Nephron progenitor cell (in vitro differentiated cells): ENCODE data around the gene NKAP.
A peak's percentile ranks its signal among the peaks of the same experiment; 100 is the strongest.

ENCODE experiments used
- DNase-seq: peaks from one replicate; pipeline ENCODE4 v3.0.0; 2021
- H3K27ac Mint-ChIP-seq: 2 replicates; pipeline ENCODE4 v1.8.0; 2021; ENCODE audit warnings: mild to moderate bottlenecking, moderate library complexity, mixed read lengths
- H3K27me3 Mint-ChIP-seq: 2 replicates; pipeline ENCODE4 v1.8.0; 2021; ENCODE audit warnings: mild to moderate bottlenecking, low read depth, mixed read lengths; ENCODE audit not compliant: poor library complexity
- H3K36me3 Mint-ChIP-seq: 2 replicates; pipeline ENCODE4 v1.8.0; 2021; ENCODE audit warnings: low read depth, mixed read lengths
- H3K4me1 Mint-ChIP-seq: 2 replicates; pipeline ENCODE4 v1.8.0; 2021; ENCODE audit warnings: mixed read lengths
- H3K4me3 Mint-ChIP-seq: 2 replicates; pipeline ENCODE4 v1.8.0; 2021; ENCODE audit warnings: mild to moderate bottlenecking, moderate library complexity, mixed read lengths
- H3K9me3 Mint-ChIP-seq: 2 replicates; pipeline ENCODE4 v1.8.0; 2021; ENCODE audit warnings: mild to moderate bottlenecking, moderate library complexity, mixed read lengths
- TF ChIP-seq, protein P1 (sequence below): fragments of 200-600 bp; sonication (generic); IDR thresholded peaks from 2 replicates; pipeline ENCODE4 v1.5.0; 2021; ENCODE audit warnings: antibody characterized with exemption

Gene NKAP

DNA sequence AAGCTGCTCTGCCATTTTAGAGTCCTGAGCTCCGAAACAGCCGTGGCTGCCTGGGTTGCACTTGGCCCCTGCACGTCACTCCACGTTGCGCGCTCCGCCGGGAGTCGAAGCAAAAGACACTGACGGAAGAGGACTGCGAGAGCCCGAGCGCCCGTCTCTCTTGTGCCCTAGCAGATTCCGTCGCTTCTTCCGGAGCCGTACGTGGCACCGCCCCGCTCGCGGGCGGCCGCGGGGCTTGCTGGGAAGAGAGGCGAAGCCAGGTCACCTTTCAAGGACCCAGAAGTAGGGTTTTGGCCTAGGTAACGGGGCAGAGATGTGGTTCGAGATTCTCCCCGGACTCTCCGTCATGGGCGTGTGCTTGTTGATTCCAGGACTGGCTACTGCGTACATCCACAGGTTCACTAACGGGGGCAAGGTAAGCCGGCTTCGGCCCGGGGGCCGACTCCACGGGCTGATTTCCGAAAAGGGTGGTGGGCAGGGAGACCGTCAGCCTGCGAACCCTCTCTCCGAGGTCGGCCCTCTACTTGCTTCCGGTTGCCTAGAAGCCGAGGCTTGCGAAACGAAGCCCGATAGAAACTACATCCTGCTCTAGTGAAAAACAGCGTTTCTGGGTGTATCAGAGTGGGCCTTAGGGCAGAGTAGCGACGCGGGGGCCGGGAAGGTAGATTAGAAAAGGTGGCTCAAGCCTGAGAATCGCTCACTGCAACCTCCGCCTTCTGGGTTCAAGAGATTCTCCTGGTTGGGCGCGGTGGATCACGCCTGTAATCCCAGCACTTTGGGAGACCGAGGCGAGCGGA lies 71.8 kb downstream of the NKAP start, which contains the start of the genes NDUFA1 and RNF113A:
Gene NDUFA1, plus strand, starts transcription at position 234 of the 797 bp plus-strand sequence. Its CDS starts 80 bp downstream, at position 314.
Gene RNF113A, minus strand, starts transcription at position 135 of the 797 bp plus-strand sequence. Its CDS starts 120 bp downstream, at position 15.
- Mint-ChIP-seq H3K9me3 (peaks cover 48% of the 10 kb centered on the region), H3K27ac (peak within 1 kb of the TSS; percentile 92), H3K36me3 (peaks cover 14% of the 10 kb centered on the region), H3K4me1 (peaks cover 15% of the 10 kb centered on the region), H3K4me3 (peak within 1 kb of the TSS; percentile 94), H3K27me3 (peaks cover 2% of the 10 kb centered on the region)
- TF ChIP-seq, protein P1, sequence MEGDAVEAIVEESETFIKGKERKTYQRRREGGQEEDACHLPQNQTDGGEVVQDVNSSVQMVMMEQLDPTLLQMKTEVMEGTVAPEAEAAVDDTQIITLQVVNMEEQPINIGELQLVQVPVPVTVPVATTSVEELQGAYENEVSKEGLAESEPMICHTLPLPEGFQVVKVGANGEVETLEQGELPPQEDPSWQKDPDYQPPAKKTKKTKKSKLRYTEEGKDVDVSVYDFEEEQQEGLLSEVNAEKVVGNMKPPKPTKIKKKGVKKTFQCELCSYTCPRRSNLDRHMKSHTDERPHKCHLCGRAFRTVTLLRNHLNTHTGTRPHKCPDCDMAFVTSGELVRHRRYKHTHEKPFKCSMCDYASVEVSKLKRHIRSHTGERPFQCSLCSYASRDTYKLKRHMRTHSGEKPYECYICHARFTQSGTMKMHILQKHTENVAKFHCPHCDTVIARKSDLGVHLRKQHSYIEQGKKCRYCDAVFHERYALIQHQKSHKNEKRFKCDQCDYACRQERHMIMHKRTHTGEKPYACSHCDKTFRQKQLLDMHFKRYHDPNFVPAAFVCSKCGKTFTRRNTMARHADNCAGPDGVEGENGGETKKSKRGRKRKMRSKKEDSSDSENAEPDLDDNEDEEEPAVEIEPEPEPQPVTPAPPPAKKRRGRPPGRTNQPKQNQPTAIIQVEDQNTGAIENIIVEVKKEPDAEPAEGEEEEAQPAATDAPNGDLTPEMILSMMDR, result no peak
- DNase-seq, result peak; percentile 73

DNA sequence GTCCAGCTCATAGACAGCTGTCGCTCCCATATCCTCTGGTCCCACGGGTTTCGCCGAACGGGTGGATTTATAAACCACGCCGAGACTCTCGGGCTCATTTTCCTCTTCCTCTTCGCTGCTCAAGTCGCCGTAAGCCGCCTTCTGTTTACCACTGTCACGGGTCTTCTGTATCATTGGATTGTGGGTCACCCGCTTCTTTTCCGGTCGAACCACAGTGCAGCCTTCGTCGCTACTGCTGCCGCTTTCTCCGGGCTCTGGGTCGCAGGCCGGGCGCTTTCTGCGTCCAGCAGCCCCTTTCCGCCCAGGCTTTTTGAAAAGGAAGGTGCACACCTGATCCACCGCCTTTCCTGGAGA lies 72.3 kb downstream of the NKAP start:
- peaks cover 51% of the 10 kb centered on the region for H3K9me3 Mint-ChIP-seq
- peak overlapping the region; percentile 92 for H3K27ac Mint-ChIP-seq
- H3K4me1 Mint-ChIP-seq, result peaks cover 15% of the 10 kb centered on the region
- TF ChIP-seq, protein P1, result no peak
- peaks cover 5% of the 10 kb centered on the region for H3K27me3 Mint-ChIP-seq
- H3K36me3 Mint-ChIP-seq, result peaks cover 13% of the 10 kb centered on the region
- H3K4me3 Mint-ChIP-seq, result peak overlapping the region; percentile 94
- DNase-seq, result no peak
